K562 (cell line): ENCODE measurements around the gene DST.

Experiments
- BMI1 ChIP-seq: fragments of 150-350 bp; IDR thresholded peaks from 2 replicates; pipeline ENCODE4 v1.6.1; 2014; ENCODE audit warnings: low read length
- BRCA1 ChIP-seq, 2 experiments: fragments of 450-650 bp in 1 of 2; sonication (generic) in 1 of 2; formaldehyde crosslinking in 1 of 2; IDR thresholded peaks; 2 replicates each; pipeline versions ENCODE4 v1.5.0 to v1.6.1; 2017 to 2020; ENCODE audit warnings: mild to moderate bottlenecking in 1 of 2, missing genetic modification reagents in 1 of 2
- CBX3 ChIP-seq, 2 experiments: IDR thresholded peaks; 1 replicate in 1 of 2; 2 replicates in 1 of 2; pipeline ENCODE4 v1.6.1; 2012; ENCODE audit warnings: inconsistent platforms in 2 of 2, low read length in 2 of 2, borderline replicate concordance in 1 of 2, control low read depth in 1 of 2
- MAFF ChIP-seq: IDR thresholded peaks from 2 replicates; pipeline ENCODE4 v1.6.1; 2012; ENCODE audit warnings: low read length, improper control_type of control experiment
- NR1H2 ChIP-seq: sonication (generic); formaldehyde crosslinking; IDR thresholded peaks from 2 replicates; pipeline ENCODE4 v1.4.0; 2020; ENCODE audit warnings: mild to moderate bottlenecking, missing genetic modification reagents
- NUFIP1 ChIP-seq: fragments of 450-650 bp; IDR thresholded peaks from 2 replicates; pipeline ENCODE4 v1.6.1; 2018; ENCODE audit not compliant: partially characterized antibody
- POLR2A ChIP-seq: fragments of 450-650 bp; conservative IDR thresholded peaks from 2 replicates; pipeline ENCODE4 v1.6.1; 2016
- RFX5 ChIP-seq: IDR thresholded peaks from 2 replicates; pipeline ENCODE4 v1.6.1; 2011; ENCODE audit warnings: low read depth, mild to moderate bottlenecking, improper control_type of control experiment, low read length
- SMC3 ChIP-seq: conservative IDR thresholded peaks from 2 replicates; pipeline ENCODE4 v1.6.1; 2011; ENCODE audit warnings: low read depth, low read length, improper control_type of control experiment; ENCODE audit not compliant: insufficient read depth
- YY1 ChIP-seq, 3 experiments: IDR thresholded peaks; 2 replicates each; pipeline ENCODE4 v1.6.1; 2011; ENCODE audit warnings: low read length in 2 of 3, mild to moderate bottlenecking in 2 of 3, moderate library complexity in 2 of 3, borderline replicate concordance in 1 of 3, control low read depth in 1 of 3, low read depth in 1 of 3; ENCODE audit not compliant: insufficient read depth in 3 of 3, insufficient replicate concordance in 2 of 3, control insufficient read depth in 1 of 3, insufficient read length in 1 of 3; ENCODE audit errors: extremely low read depth in 1 of 3
- TF ChIP-seq, protein P1 (sequence below), 3 experiments: IDR thresholded peaks in 2 of 3; conservative IDR thresholded peaks in 1 of 3; 2 replicates each; pipeline ENCODE4 v1.5.1; 2011 to 2012; ENCODE audit warnings: low read length in 3 of 3, mild to moderate bottlenecking in 3 of 3, control low read depth in 2 of 3, improper control_type of control experiment in 1 of 3, inconsistent platforms in 1 of 3, low read depth in 1 of 3, mixed read lengths in 1 of 3, moderate library complexity in 1 of 3; ENCODE audit not compliant: insufficient read depth in 2 of 3
- TF ChIP-seq, protein P2 (sequence below), 2 experiments: fragments of 450-650 bp; formaldehyde crosslinking in 1 of 2; IDR thresholded peaks; 2 replicates each; pipeline versions ENCODE4 v1.4.0 to v1.6.1; 2014 to 2020; ENCODE audit warnings: mild to moderate bottlenecking in 2 of 2, borderline replicate concordance in 1 of 2, low read depth in 1 of 2

DNA sequence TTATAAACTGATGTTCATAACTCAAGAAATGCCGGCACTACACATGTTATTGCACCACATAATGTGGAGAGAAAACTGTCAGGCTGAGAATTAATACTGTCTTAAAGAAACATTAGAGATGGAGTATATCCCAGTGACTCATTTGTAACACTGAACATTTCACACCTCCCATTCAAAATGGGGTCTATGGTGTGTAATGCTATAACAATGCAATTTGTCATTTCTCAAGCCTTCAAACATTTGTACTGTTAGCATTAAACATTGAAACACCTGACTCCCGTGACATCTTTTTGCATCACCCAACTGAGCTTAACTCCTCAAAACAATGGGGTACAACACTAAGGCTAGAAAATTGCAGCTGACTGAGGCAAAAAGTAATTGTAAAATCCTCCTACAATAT lies 151.7 kb downstream of the DST start:
- TF ChIP-seq SMC3: no peak
- no peak for TF ChIP-seq POLR2A
- TF ChIP-seq, protein P1, sequence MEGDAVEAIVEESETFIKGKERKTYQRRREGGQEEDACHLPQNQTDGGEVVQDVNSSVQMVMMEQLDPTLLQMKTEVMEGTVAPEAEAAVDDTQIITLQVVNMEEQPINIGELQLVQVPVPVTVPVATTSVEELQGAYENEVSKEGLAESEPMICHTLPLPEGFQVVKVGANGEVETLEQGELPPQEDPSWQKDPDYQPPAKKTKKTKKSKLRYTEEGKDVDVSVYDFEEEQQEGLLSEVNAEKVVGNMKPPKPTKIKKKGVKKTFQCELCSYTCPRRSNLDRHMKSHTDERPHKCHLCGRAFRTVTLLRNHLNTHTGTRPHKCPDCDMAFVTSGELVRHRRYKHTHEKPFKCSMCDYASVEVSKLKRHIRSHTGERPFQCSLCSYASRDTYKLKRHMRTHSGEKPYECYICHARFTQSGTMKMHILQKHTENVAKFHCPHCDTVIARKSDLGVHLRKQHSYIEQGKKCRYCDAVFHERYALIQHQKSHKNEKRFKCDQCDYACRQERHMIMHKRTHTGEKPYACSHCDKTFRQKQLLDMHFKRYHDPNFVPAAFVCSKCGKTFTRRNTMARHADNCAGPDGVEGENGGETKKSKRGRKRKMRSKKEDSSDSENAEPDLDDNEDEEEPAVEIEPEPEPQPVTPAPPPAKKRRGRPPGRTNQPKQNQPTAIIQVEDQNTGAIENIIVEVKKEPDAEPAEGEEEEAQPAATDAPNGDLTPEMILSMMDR (IDR thresholded peaks at IDR 0.05 in 2 of 3, conservative IDR thresholded peaks at IDR 0.05 in 1 of 3; ENCODE audit: insufficient read depth in 2 of 3, low read depth in 1 of 3, low read length in 3 of 3): no peak
- no peak for TF ChIP-seq BRCA1 (IDR thresholded peaks at IDR 0.05)
- no peak for TF ChIP-seq BRCA1 (CRISPR knock-in tag; IDR thresholded peaks at IDR 0.05)
- TF ChIP-seq NR1H2 (CRISPR knock-in tag): no peak
- no peak for TF ChIP-seq CBX3 (IDR thresholded peaks at IDR 0.05; ENCODE audit: borderline replicate concordance in 1 of 2, low read length in 2 of 2)
- TF ChIP-seq, protein P2, sequence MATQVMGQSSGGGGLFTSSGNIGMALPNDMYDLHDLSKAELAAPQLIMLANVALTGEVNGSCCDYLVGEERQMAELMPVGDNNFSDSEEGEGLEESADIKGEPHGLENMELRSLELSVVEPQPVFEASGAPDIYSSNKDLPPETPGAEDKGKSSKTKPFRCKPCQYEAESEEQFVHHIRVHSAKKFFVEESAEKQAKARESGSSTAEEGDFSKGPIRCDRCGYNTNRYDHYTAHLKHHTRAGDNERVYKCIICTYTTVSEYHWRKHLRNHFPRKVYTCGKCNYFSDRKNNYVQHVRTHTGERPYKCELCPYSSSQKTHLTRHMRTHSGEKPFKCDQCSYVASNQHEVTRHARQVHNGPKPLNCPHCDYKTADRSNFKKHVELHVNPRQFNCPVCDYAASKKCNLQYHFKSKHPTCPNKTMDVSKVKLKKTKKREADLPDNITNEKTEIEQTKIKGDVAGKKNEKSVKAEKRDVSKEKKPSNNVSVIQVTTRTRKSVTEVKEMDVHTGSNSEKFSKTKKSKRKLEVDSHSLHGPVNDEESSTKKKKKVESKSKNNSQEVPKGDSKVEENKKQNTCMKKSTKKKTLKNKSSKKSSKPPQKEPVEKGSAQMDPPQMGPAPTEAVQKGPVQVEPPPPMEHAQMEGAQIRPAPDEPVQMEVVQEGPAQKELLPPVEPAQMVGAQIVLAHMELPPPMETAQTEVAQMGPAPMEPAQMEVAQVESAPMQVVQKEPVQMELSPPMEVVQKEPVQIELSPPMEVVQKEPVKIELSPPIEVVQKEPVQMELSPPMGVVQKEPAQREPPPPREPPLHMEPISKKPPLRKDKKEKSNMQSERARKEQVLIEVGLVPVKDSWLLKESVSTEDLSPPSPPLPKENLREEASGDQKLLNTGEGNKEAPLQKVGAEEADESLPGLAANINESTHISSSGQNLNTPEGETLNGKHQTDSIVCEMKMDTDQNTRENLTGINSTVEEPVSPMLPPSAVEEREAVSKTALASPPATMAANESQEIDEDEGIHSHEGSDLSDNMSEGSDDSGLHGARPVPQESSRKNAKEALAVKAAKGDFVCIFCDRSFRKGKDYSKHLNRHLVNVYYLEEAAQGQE (IDR thresholded peaks at IDR 0.05; ENCODE audit: borderline replicate concordance): no peak
- TF ChIP-seq, protein P2 (CRISPR knock-in tag; IDR thresholded peaks at IDR 0.05; ENCODE audit: low read depth): no peak
- no peak for TF ChIP-seq YY1 (IDR thresholded peaks at IDR 0.05; ENCODE audit: borderline replicate concordance in 1 of 3, control insufficient read depth in 1 of 3, extremely low read depth in 1 of 3, insufficient read depth in 3 of 3, insufficient read length in 1 of 3, insufficient replicate concordance in 2 of 3, low read depth in 1 of 3, low read length in 2 of 3)
- TF ChIP-seq NUFIP1: no peak
- TF ChIP-seq MAFF: no peak
- TF ChIP-seq BMI1: no peak
- TF ChIP-seq RFX5: no peak
